GM18870 (cell line): ENCODE results near the gene GLDN.

Experiments
- ATAC-seq: cut with Tn5 transposase; IDR thresholded peaks from one replicate; pipeline ENCODE4 v1.9.1; 2021; ENCODE audit warnings: moderate library complexity; ENCODE audit not compliant: unreplicated experiment

GLDN gene

GRCh38 chr15:51356147-51356546 is 14.7 kb downstream of the GLDN start:
- no peak for ATAC-seq

- no peak for ATAC-seq
Measured at GRCh38 chr15:51356983-51357382, 15.5 kb downstream of the GLDN start.

- no peak for ATAC-seq
Measured at GRCh38 chr15:51359981-51360380, 18.5 kb downstream of the GLDN start.

- no peak for ATAC-seq
Measured at GRCh38 chr15:51363383-51363782, 21.9 kb downstream of the GLDN start.

GRCh38 chr15:51365417-51365816 is 24.0 kb downstream of the GLDN start:
- ATAC-seq = no peak

- no peak for ATAC-seq
Measured at GRCh38 chr15:51366071-51366470, 24.6 kb downstream of the GLDN start.

- no peak for ATAC-seq
Measured at GRCh38 chr15:51366920-51367319, 25.5 kb downstream of the GLDN start.

- no peak for ATAC-seq
Measured at GRCh38 chr15:51367322-51367976, 26.0 kb downstream of the GLDN start.

- no peak for ATAC-seq
Measured at GRCh38 chr15:51368307-51368706, 26.9 kb downstream of the GLDN start.

GRCh38 chr15:51368751-51369450 is 27.4 kb downstream of the GLDN start:
- no peak for ATAC-seq

GRCh38 chr15:51369451-51369761 is 28.0 kb downstream of the GLDN start:
- peak; percentile 61 for ATAC-seq

- ATAC-seq = no peak
Measured at GRCh38 chr15:51371266-51371665, 29.8 kb downstream of the GLDN start.

- ATAC-seq = no peak
Measured at GRCh38 chr15:51374131-51374530, 32.7 kb downstream of the GLDN start.

GRCh38 chr15:51375966-51376640 is 34.6 kb downstream of the GLDN start:
- no peak for ATAC-seq

- no peak for ATAC-seq
Measured at GRCh38 chr15:51377038-51377786, 35.8 kb downstream of the GLDN start.

GRCh38 chr15:51378406-51378805 is 37.0 kb downstream of the GLDN start:
- no peak for ATAC-seq

- ATAC-seq = no peak
Measured at GRCh38 chr15:51379390-51379789, 37.9 kb downstream of the GLDN start.

- ATAC-seq = no peak
Measured at GRCh38 chr15:51380999-51381806, 39.7 kb downstream of the GLDN start.

GRCh38 chr15:51382787-51383186 is 41.3 kb downstream of the GLDN start:
- no peak for ATAC-seq

GRCh38 chr15:51386029-51386428 is 44.6 kb downstream of the GLDN start:
- ATAC-seq = no peak

- no peak for ATAC-seq
Measured at GRCh38 chr15:51386486-51386885, 45.0 kb downstream of the GLDN start.
